Upper lobe of left lung (tissue), 4 donors: ENCODE measurements around the gene CR2.

Experiments used
- EP300 ChIP-seq, 4 donors: sonication (generic); formaldehyde crosslinking; IDR thresholded peaks; one replicate each; pipeline ENCODE4 v1.5.1; 2017; ENCODE audit warnings: antibody characterized with exemption in 4 of 4, control low read depth in 2 of 4
- POLR2A ChIP-seq, 4 donors: fragments of 450-650 bp; IDR thresholded peaks; one replicate each; pipeline ENCODE4 v1.5.1; 2016 to 2017; ENCODE audit warnings: antibody characterized with exemption in 4 of 4, mild to moderate bottlenecking in 2 of 4
- POLR2AphosphoS5 ChIP-seq, 2 donors: sonication (generic); formaldehyde crosslinking; IDR thresholded peaks; one replicate each; pipeline ENCODE4 v1.5.1; 2017; ENCODE audit warnings: antibody characterized with exemption in 2 of 2
- TF ChIP-seq, protein P1 (sequence below), 6 experiments: fragments of 450-650 bp in 4 of 6; fragments of 200-600 bp in 2 of 6; sonication (generic) in 2 of 6; IDR thresholded peaks; one replicate each; pipeline ENCODE4 v1.5.1; 2016 to 2019; ENCODE audit warnings: antibody characterized with exemption in 6 of 6

DNA sequence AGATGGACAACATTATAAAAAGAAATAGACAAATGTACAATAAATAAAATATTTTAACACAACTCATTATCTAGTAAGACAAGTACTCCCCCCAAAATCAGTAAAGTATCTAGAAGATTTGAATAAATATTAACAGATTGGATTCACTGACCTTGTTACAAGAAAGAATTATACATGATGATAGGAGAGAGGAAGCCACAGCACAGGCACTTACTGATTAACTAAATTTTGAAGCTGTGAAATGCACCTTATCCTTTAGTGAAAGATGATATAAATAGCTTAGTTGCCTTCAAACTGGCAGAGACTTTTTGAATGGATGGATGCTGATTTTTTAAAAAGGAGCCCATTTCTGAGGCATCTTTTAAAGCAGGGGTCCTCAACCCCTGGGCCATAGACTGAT, 50.3 kb downstream of the CR2 start:
- TF ChIP-seq, protein P1, sequence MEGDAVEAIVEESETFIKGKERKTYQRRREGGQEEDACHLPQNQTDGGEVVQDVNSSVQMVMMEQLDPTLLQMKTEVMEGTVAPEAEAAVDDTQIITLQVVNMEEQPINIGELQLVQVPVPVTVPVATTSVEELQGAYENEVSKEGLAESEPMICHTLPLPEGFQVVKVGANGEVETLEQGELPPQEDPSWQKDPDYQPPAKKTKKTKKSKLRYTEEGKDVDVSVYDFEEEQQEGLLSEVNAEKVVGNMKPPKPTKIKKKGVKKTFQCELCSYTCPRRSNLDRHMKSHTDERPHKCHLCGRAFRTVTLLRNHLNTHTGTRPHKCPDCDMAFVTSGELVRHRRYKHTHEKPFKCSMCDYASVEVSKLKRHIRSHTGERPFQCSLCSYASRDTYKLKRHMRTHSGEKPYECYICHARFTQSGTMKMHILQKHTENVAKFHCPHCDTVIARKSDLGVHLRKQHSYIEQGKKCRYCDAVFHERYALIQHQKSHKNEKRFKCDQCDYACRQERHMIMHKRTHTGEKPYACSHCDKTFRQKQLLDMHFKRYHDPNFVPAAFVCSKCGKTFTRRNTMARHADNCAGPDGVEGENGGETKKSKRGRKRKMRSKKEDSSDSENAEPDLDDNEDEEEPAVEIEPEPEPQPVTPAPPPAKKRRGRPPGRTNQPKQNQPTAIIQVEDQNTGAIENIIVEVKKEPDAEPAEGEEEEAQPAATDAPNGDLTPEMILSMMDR (IDR thresholded peaks at IDR 0.05): no peak
- TF ChIP-seq POLR2A (IDR thresholded peaks at IDR 0.05): no peak
- TF ChIP-seq POLR2AphosphoS5 (IDR thresholded peaks at IDR 0.05): no peak
- TF ChIP-seq EP300 (IDR thresholded peaks at IDR 0.05): no peak
